GM23248 (cell line): ENCODE results near the gene EML4.

Source experiments
- EZH2 ChIP-seq: fragments of 200-600 bp; sonication (generic); IDR thresholded peaks from 2 replicates; pipeline ENCODE4 v1.6.1; 2018; ENCODE audit warnings: antibody characterized with exemption, mild to moderate bottlenecking; ENCODE audit not compliant: insufficient read depth, poor library complexity, severe bottlenecking
- EZH2phosphoT487 ChIP-seq: fragments of 200-600 bp; sonication (generic); IDR thresholded peaks from 2 replicates; pipeline ENCODE4 v1.6.1; 2018; ENCODE audit warnings: antibody characterized with exemption, moderate library complexity, mild to moderate bottlenecking, low read depth; ENCODE audit not compliant: insufficient read depth

DNA sequence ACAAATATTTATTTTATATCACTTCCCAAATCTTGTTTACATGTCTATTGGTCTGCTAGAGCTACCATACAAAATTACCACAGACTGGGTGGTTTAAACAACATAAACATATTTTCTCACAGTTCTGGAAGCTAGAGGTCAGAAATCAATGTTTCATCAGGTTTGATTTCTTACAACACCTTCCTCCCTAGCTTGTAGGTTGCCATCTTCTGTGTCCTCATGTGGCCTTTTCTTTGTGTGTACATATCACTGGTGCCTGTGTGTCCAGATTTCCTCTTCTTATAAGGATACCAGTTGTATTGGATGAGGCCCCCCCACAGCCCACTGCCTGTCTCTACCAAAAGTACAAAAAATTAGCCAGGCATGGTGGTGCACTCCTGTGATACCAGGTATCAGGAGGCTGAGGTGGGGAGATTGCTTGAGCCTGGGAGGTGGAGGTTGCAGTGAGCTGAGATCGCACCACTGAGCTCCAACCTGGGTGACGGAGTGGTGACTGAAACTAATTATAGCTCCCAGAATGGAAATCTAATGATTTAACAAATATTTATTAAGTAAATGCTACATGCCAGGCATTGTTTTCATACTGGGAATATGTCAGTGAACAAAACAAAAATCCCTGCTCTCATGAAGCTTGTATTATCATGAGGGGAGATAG lies 13.6 kb downstream of the EML4 start:
- no peak for TF ChIP-seq EZH2phosphoT487
- no peak for TF ChIP-seq EZH2
